Tibial nerve (tissue), 3 donors: ENCODE data around the gene CX3CR1.

Experiments used
- CTCF ChIP-seq, 5 experiments: fragments of 200-600 bp in 3 of 5; fragments of 450-650 bp in 2 of 5; sonication (generic) in 3 of 5; IDR thresholded peaks; one replicate each; pipeline ENCODE4 v1.5.1; 2016 to 2019; ENCODE audit warnings: antibody characterized with exemption in 5 of 5, mild to moderate bottlenecking in 3 of 5, moderate library complexity in 2 of 5
- POLR2A ChIP-seq, 2 donors: fragments of 450-650 bp; IDR thresholded peaks; one replicate each; pipeline ENCODE4 v1.6.1; 2017; ENCODE audit warnings: antibody characterized with exemption in 2 of 2, mild to moderate bottlenecking in 2 of 2, moderate library complexity in 2 of 2

GRCh38 chr3:39319249-39319648, 39.4 kb upstream of the CX3CR1 start:
- TF ChIP-seq CTCF (IDR thresholded peaks at IDR 0.05) (no peak), POLR2A (IDR thresholded peaks at IDR 0.05) (no peak)
